ENCODE results near the gene GARIN5A.
A peak's percentile ranks its signal among the peaks of the same experiment; 100 is the strongest.
"Not testable (repeated sequence)": the region's sequence is repeated elsewhere in the genome, so short reads cannot be mapped to it uniquely, and the experiment has no call there.

The GARIN5A gene

DNA sequence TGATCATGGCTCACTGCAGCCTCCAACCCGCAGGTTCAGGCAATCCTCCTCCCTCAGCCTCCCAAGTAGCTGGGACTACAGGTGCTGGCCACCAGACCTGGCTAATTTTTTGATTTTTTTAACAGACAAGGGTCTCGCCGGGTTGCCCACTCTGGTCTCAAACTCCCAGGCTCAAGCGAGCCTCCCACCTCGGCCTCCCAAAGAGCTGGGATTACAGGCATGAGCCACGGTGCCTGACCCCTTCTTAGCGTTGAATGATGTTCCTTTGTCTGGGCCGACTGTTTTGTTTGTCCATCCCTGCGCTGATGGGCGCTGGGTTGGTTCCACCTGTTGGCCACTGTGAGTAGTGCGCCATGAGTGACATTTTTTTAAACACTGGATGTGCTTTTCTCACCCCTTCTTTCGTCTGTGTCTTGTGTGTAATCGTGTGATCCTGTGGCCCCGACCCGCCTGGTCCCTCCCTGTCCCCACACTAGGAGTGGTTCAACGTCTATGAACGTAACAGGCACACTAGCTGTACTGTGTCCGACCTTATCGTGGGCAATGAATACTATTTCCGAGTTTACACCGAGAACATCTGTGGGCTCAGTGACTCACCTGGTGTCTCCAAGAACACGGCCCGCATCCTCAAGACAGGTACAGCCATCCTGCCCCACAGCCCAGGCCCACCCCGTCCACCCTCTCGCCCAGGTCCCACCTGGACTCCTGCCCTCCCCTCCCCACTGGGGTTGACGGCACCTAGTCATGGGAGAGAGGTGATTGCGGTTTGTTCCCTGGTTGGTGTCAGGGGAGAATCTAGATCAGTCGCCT is 15.4 kb downstream of the GARIN5A start:
- DNase-seq, result peak; percentile 72 to 73

DNA sequence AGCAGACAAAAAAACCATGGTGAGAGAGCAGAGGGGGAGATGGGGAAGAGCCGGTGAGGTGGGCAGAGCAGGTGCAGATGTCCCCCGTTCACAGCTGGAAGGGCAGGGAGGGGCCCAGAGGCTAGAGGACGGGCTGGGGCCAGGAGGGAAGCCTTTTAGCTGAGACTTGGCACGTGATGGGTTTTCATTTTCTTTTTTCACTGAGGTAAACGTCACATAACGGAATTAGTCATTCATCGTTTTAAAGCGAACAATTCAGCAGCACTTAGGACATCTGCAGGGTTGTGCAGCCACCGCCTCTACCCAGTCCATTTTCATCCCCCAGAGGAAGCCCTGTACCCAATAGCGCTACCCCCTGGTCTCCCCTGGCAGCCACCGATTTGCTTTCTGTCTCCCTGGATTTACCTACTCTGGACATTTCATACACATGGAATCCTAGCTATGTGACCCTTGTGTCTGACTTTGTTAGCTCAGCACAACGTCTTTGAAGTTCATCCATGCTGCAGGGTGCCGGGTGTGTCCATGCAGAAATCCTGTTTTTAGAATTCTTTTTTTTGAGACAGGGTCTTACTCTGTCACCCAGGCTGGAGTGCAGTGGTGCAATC is 16.4 kb downstream of the GARIN5A start:
- DNase-seq, result peak in 1 of 2 donors; percentile 54

DNA sequence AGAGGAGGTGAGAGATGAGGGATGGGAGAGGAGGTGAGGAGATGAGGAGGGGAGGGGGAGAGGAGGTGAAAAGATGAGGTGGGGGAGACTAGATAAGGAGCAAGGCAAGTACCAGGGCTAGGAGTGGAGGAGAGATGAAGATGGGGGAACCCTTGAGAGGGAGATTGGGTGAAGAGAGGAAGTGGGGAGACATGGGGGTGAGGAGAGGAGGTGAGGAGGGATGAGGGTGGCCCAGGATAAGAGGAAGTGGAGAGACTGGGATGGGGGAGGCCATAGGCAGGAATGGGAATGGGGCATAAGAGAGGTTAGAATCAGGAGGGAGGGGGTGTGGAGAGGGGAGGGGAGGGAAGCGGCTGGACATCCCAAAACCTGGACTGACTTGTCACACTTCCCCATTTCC is 17.0 kb downstream of the GARIN5A start:
- no peak for DNase-seq

DNA sequence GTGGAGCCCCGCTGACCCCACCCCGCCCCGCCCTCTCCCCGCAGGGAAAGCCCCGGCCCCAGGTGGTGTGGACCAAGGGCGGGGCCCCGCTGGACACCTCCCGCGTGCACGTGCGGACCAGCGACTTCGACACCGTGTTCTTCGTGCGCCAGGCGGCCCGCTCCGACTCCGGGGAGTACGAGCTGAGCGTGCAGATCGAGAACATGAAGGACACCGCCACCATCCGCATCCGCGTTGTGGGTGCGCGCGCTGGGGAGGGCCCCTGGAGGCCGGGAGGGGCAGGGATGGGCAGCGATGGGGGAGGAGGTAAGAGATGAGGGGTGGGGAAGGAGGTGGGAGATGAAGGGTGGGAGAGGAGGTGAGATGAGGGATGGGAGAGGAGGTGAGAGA is 17.6 kb downstream of the GARIN5A start:
- no peak for DNase-seq

DNA sequence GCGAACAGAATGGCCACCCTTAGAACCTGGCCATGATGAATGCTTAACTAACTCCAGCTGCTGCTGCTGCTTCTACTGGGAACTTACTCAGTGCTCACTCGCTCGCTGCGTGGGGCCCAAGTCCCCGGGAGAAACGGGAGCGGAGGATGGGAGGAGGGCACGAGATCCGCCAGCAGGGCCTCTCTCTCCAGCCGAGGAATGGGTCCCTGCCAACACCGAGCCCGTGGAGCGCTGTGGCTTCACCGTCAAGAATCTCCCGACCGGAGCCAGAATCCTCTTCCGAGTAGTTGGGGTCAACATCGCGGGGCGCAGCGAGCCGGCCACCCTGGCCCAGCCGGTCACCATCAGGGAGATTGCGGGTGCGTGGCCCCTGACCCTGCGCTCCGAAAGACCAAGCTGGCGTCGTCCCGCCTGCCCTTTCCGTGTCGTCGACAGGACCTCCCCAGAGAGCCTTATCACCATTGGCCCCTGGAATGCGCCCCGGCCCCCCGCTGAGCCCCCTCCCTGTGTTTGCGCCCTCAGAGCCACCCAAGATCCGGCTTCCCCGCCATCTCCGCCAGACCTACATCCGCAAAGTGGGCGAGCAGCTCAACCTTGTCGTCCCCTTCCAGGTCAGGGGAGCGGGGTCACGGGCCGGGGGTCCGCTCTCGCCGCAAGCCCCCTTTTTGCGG is 18.1 kb downstream of the GARIN5A start:
- DNase-seq, result no peak

DNA sequence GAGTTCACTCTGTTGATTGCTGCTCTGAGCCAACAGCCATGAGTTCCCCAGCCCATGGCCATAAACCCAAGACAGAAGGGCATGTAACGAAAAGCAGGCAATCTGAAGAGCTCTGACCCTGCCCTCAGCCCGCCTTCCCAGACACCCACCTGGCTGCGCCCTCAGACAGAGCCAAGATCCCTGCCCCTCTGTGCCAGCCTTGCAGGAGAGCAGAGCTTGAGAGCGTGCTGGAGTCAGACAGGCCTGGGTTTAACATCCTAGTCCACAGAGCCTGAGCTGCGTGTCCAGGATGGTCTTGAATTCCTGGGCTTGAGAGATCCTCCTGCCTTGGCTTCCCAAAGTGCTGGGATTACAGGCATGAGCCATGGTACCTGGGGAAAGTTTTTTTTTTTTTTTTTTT is 19.3 kb downstream of the GARIN5A start:
- DNase-seq, result no peak

DNA sequence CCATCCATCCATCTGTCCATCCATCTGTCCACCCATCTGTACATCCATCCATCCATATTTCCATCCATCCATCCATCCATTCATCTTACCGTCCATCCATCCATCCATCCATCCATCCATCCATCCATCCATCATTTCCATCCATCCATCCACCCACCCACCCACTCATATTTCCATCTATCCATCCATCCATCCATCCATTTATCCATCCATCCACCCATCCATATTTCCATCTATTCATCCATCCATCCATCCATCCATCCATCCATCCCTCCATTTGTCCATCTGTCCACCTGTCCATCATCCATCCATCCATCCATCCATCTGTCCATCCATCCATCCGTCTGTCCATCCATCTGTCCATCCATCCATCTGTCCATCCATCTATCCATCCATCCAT is 20.7 kb downstream of the GARIN5A start:
- no peak for DNase-seq

DNA sequence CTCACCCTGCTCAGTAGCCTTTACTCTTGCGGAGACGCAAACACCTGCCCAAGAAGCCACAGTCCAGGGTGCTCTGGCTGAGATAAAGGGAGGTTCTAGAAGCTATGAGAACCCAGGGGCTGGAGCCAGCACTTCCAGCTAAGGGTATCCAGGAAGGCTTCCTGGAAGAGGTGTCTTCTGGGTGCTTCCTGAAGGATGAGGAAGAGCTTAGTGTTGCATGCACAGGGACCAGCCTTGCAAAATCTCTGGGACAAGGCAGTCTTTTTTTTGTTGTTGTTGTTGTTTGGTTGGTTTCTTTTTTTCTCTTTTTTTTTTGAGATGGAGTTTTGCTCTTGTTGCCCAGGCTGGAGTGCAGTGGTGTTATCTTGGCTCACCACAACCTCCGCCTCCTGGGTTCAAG is 23.4 kb downstream of the GARIN5A start:
- DNase-seq, result no peak

DNA sequence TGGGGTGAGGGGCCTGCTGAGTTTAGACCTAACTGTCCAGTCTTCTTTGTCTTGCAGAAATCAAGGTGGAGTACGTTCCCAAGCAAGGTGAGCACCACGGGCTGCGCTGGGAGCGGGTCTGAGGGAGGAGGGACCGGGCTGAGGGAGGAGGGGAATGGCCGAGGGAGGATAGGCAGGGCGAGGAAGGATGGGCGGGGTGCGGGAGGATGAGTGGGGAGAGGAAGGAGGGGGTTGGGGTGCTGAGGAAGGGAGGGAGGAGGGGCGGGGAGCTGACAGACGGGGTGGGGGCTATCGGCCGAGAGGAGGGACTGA is 25.5 kb downstream of the GARIN5A start:
- no peak for DNase-seq

DNA sequence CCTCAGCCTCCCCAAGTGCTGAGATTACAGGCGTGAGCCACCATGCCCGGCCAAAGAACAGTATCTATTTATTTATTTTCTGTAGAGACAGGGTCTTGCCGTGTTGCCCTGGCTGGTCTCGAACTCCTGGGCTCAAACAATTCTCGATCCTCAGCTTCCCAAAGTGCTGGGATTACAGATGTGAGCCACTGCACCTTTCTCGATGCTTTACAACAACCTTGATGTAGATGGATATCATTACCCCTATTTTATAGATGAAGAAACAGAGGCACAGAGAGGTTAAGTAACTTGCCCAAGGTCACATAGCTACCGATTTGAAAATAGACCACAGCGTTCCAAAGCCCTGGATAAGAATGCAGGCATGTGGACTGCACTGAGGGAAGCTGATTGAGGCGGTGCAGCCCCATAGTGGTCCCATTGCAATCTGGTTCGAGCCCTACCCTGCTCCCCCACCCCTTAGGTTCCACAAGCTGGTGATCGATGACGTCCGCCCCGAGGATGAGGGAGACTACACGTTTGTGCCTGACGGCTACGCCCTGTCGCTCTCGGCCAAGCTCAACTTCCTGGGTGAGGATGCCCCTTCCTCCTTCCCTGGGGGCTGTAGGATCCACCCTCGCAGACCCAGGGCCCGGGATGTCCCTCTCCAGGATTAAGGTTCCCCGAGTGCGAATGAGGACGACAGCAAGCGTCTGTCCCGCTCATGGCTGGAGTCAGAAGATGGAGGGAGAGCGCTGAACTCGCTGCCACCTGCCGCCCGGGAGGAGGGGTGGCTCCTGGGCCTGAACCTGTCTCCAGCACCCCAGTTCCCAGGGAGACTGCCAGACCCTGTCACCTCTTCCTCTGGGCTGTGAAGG is 26.1 kb downstream of the GARIN5A start:
- DNase-seq, result no peak

DNA sequence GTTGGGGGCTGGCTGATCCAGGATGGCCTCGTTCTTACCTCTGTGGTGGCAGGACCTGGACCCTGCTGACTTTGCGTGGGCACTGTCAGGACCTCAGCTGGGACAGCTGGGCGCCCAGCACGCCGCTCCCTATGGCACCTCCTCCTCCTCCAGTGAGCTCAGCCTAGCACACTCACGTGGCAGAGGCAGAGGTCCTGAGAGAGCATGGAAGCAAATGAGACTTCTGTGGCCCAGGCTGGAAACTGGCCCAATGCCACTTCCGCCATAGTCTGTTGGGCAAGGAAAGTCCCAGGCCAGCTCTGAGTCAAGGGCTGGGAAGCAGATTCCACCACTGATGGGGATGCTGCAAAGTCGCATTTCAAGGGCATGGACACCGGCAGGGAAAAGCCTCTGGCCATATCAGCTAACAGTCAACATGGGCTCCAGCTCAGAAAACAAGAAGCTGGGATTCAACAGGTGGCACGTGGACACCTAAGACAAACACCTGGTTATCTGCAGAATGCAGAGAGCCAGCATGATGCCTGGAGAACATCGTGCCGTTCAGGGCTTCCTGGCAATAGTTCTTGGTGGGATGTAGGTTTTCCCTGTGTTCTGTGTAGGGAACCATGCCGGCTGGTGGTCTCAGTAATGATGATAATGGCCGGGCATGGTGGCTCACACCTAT is 27.3 kb downstream of the GARIN5A start:
- no peak for DNase-seq

DNA sequence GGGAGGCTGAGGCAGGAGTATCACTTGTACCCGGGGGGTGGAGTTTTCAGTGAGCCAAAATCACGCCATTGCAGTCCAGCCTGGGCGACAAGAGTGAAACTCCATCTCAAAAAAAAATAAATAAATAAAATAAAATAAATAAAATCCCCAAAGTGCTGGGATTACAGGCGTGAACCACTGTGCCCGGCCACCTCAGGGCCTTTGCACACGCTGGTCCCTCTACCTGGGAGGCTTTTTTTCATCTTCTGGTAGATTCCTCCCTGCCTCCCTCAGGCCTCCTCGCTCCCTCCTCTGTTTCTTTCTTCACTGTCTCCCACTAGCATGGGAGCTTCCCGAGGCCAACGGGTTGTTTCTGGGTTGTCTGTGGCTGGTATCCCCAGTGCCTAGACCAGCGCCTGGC is 28.9 kb downstream of the GARIN5A start:
- no peak for DNase-seq

DNA sequence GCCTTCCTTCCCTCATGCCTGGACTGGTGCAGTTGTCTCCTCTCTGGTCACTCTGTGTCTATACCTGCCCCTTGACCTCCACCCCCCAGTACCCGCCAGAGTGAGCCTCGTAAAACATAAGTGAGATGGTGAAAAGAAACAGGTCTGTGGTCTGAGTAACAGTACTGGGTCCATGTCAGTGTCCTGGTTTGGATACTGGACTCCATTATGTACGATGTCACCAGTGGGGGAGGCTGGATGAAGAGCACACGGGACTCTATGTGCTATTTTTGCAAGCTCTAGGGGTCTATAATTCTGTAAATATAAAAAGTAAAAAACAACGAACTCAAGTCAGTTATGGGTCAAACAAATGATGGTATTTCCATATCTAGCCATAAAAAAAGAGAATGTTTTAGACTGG is 29.6 kb downstream of the GARIN5A start:
- DNase-seq, result no peak

DNA sequence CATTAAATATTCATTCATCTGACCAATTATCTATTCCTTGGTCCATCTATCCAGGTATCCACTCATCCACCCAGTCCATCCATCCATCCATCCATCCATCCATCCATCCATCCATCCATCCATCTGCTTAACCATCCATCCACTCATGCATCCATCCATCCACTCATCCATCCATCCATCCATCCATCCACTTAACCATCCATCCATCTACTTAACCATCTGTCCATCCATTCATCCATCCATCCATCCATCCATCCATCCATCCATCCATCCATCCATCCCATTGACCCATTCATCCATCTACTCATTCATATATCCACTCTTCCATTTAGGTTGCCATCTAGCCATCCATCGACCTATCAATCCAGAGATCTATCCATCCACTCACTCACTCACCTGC is 32.6 kb downstream of the GARIN5A start:
- DNase-seq, result no peak

DNA sequence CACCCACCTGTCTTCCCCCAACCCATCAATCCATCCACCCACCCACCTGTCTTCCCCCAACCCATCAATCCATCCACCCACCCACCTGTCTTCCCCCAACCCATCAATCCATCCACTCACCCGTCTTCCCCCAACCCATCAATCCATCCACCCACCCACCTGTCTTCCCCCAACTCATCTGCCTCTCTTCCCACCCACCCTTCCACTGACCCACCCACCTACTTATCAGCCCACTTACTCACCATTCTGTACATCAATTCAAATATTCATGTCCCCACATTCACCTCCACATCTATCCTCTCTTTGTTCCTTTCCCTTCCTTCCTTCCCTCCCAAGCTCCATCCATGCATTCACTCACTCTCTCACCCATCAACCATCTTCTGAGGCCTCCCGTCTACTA is 37.5 kb downstream of the GARIN5A start:
- not testable (repeated sequence) for DNase-seq

DNA sequence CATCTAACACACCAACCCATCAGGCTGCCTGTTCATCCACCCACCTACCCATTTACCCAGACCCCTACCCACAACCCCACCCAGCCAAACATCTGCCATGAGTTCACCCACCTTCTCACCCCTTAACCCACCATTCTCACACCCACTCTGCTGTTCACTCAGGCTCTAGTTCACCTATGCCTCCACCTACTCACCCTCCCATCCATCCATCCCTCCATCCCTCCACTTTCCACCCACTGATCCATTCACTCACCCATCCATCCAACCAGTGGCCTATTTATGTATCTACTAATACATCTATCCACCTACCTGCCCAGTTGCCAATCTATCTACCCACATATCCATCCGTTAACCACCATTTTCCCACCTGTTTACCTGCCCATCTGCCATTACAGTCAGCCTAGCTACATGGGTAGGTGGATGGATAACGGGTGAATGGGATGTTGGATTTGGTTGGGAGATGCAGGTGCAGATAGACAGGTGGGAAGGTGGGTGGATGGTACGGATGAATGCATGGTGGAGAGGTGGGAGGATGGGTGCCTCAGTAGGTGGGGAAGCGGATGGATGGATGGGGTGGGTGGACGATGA is 38.7 kb downstream of the GARIN5A start:
- DNase-seq, result no peak

DNA sequence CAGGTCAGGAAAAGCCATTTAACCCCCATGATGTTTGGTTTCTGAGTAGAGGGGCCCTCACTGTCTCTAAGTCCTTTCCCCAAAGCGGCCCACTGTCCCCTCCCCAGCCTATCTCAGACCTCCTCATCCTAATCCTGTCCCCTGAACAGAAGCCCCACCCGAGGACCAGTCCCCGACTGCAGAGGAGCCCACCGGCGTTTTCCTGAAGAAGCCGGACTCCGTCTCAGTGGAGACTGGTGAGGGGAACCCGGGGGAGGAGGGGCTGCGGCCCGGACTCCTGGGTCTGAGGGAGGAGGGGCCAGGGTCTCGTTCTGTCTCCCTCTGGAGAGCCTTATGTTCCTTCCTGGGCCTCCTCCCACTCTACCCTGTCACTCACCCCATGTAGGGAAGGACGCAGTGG is 41.0 kb downstream of the GARIN5A start:
- no peak for DNase-seq

DNA sequence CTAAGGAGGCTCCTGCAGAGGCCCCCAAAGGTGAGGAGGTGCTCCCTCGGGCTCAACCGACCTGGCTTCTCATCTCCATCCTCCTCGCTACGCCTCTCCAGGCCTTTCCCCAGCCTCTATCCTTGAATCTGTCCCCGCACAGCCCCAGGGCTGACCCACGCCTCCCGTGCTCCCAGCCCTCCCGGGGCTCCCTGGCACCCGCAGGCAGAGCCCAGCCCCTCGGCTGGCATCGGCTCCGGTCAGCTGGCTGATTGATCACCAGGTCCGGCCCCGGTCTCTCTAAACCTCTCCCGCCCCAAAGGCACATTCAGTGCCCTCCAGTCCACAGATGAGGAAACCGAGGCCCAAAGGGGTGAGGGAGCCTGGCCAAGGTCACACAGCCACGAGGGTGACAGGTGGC is 41.4 kb downstream of the GARIN5A start:
- DNase-seq, result no peak

DNA sequence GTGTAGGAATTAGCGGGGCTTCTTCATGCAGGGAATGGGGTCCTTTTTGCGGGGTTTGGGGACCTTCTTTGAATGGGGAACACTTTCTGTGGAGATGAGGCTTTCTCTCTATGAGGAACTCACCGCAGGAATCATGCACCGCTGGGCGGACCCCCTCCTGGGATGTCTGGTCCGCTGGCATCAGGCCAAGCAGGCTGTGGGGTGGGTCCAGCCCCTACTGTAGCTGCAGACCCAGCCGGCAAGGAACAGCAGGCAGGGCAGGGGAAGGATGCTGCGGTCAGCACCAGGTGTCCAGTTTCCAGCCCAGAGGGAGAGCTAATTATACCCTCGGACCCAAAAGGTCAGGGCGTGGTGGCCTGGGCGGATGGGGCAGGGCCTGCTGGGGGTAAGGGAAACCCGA is 42.1 kb downstream of the GARIN5A start:
- peak in 1 of 2 donors; percentile 44 for DNase-seq

DNA sequence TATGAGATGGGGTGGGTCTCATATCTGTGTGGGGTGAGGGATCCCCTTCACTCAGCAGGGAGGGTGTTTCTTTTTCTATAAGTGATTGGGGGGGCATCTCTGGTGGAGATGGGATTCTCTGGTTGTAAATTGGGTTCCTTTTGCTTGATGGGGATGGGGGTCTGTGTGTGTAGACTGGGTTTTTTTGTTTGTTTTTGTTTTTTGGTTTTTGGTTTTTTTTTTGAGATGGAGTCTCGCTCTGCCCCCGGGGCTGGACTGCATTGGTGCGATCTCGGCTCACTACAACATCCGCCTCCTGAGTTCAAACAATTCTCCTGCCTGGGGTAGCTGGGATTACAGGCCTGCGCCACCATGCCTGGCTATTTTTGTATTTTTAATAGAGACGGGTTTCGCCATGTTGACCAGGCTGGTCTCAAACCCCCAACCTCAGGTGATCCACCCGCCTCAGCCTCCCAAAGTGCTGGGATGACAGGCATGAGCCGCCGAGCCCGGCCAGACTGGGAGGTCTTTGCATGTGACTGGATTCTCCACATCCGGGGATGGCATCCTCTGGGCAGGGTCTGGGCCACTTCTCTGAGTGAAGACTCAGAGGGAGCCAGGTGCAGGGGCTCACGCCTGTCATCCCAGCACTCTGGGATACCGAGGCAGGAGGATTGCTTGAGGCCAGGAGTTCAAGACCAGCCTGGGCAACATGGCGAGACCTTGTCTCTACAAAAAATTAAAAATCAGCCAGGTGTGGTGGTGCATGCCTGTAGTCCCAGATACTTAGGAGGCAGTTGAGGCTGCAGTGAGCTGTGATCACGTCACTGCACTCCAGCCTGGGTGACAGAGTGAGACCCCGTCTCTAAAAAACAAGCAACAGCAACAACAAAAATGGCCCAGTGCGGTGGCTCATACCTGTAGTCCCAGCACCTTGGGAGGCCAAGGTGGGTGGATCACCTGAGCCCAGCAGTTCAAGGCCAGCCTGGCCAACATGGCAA is 43.2 kb downstream of the GARIN5A start:
- no peak for DNase-seq

All from CD4-positive, alpha-beta T cell treated with Interleukin-1 beta for 1 hour (primary cell).